ENCODE data around the gene KNDC1. TPM values are rescaled to one million over a fixed set of nuclear protein-coding genes. Genes with fewer than 3 reads are reported as not detected.
A peak's percentile ranks its signal among the peaks of the same experiment; 100 is the strongest.
"Not testable (repeated sequence)": the region's sequence is repeated elsewhere in the genome, so short reads cannot be mapped to it uniquely, and the experiment has no call there.

The KNDC1 gene
- total RNA-seq, 1 experiment from 2014 or later: 0.11 TPM

- no peak for DNase-seq (ENCODE audit: low read depth)
These were observed 58.9 kb downstream of the KNDC1 start for GRCh38 chr10:133218891-133219290.

- DNase-seq (ENCODE audit: low read depth): no peak
These were observed 59.8 kb downstream of the KNDC1 start for GRCh38 chr10:133219782-133220181.

- DNase-seq (ENCODE audit: low read depth): no peak
These were observed 61.3 kb downstream of the KNDC1 start for GRCh38 chr10:133221331-133221730.

- not testable (repeated sequence) for DNase-seq (ENCODE audit: low read depth)
These were observed 61.7 kb downstream of the KNDC1 start for GRCh38 chr10:133221756-133222155.

GRCh38 chr10:133224076-133224475 lies 64.1 kb downstream of the KNDC1 start:
- no peak for DNase-seq (ENCODE audit: low read depth)

GRCh38 chr10:133224756-133225372 lies 64.8 kb downstream of the KNDC1 start:
- DNase-seq (ENCODE audit: low read depth): no peak

- peak; percentile 23 for DNase-seq (ENCODE audit: low read depth)
These were observed 65.7 kb downstream of the KNDC1 start for GRCh38 chr10:133225707-133226191.

- DNase-seq (ENCODE audit: low read depth): peak; percentile 19
These were observed 66.3 kb downstream of the KNDC1 start for GRCh38 chr10:133226251-133226808.

- DNase-seq (ENCODE audit: low read depth): no peak
These were observed 67.2 kb downstream of the KNDC1 start for GRCh38 chr10:133227256-133227655.

GRCh38 chr10:133229265-133230043 lies 69.4 kb downstream of the KNDC1 start:
- no peak for DNase-seq (ENCODE audit: low read depth)

GRCh38 chr10:133230044-133230361 lies 70.0 kb downstream of the KNDC1 start, which contains the start of gene UTF1:
Gene UTF1 (plus strand): TSS chr10:133230217. CDS start chr10:133230289, 72 bp downstream.
- DNase-seq (ENCODE audit: low read depth): no peak

GRCh38 chr10:133230387-133231195 lies 70.6 kb downstream of the KNDC1 start:
- DNase-seq (ENCODE audit: low read depth): no peak

- DNase-seq (ENCODE audit: low read depth): no peak
These were observed 71.4 kb downstream of the KNDC1 start for GRCh38 chr10:133231244-133231945.

- DNase-seq (ENCODE audit: low read depth): no peak
These were observed 72.0 kb downstream of the KNDC1 start for GRCh38 chr10:133231946-133232574.

- DNase-seq (ENCODE audit: low read depth): not testable (repeated sequence)
These were observed 74.8 kb downstream of the KNDC1 start for GRCh38 chr10:133234796-133235195.

GRCh38 chr10:133235265-133235855 lies 75.3 kb downstream of the KNDC1 start:
- no peak for DNase-seq (ENCODE audit: low read depth)

- no peak for DNase-seq (ENCODE audit: low read depth)
These were observed 75.9 kb downstream of the KNDC1 start for GRCh38 chr10:133235932-133236331.

GRCh38 chr10:133236401-133237240 lies 76.6 kb downstream of the KNDC1 start:
- no peak for DNase-seq (ENCODE audit: low read depth)

- no peak for DNase-seq (ENCODE audit: low read depth)
These were observed 77.2 kb downstream of the KNDC1 start for GRCh38 chr10:133237241-133237587.
